Occipital lobe (tissue), 2 donors: ENCODE results near the gene SVIL. TPM values are rescaled to one million over a fixed set of nuclear protein-coding genes. Genes with fewer than 3 reads are reported as not detected.
A peak's percentile ranks its signal among the peaks of the same experiment; 100 is the strongest.
"Not testable (repeated sequence)": the region's sequence is repeated elsewhere in the genome, so short reads cannot be mapped to it uniquely, and the experiment has no call there.

Experiments
- DNase-seq: peaks from one replicate; lab custom pipeline; 2025; lab: John Stamatoyannopoulos, UW
- total RNA-seq: library from RNA; depleted of rRNA; stranded (reverse); fragments of >200 nt; gene quantifications from one replicate; pipeline ENCODE4 v1.2.3, GENCODE V29; 2014

SVIL gene
- total RNA-seq, 1 donor from 2014 or later, result 14.5 TPM

- DNase-seq, result not testable (repeated sequence)
Observed at GRCh38 chr10:29464671-29465171, 170.1 kb downstream of the SVIL start.

- no peak for DNase-seq
Observed at GRCh38 chr10:29461042-29461441, 173.7 kb downstream of the SVIL start.

GRCh38 chr10:29458190-29458589 lies 176.6 kb downstream of the SVIL start:
- DNase-seq, result not testable (repeated sequence)

- DNase-seq, result no peak
Observed at GRCh38 chr10:29455095-29455494, 179.7 kb downstream of the SVIL start.

- no peak for DNase-seq
Observed at GRCh38 chr10:29454250-29454649, 180.5 kb downstream of the SVIL start.

- no peak for DNase-seq
Observed at GRCh38 chr10:29452546-29452945, 182.2 kb downstream of the SVIL start.

GRCh38 chr10:29451946-29452345 lies 182.8 kb downstream of the SVIL start:
- no peak for DNase-seq

- DNase-seq, result no peak
Observed at GRCh38 chr10:29450405-29450804, 184.4 kb downstream of the SVIL start.

- peak; percentile 62 for DNase-seq
Observed at GRCh38 chr10:29448756-29449592, 185.8 kb downstream of the SVIL start.

GRCh38 chr10:29448125-29448524 lies 186.6 kb downstream of the SVIL start:
- DNase-seq, result no peak

GRCh38 chr10:29446327-29446726 lies 188.4 kb downstream of the SVIL start:
- DNase-seq, result no peak

- DNase-seq, result no peak
Observed at GRCh38 chr10:29443745-29444523, 190.8 kb downstream of the SVIL start.

- DNase-seq, result no peak
Observed at GRCh38 chr10:29440981-29441380, 193.8 kb downstream of the SVIL start.

GRCh38 chr10:29439005-29439404 lies 195.8 kb downstream of the SVIL start:
- not testable (repeated sequence) for DNase-seq

GRCh38 chr10:29438271-29438670 lies 196.5 kb downstream of the SVIL start:
- no peak for DNase-seq

- no peak for DNase-seq
Observed at GRCh38 chr10:29437871-29438270, 196.9 kb downstream of the SVIL start.

- no peak for DNase-seq
Observed at GRCh38 chr10:29435809-29436501, 198.8 kb downstream of the SVIL start.

- no peak for DNase-seq
Observed at GRCh38 chr10:29434111-29434510, 200.7 kb downstream of the SVIL start.

GRCh38 chr10:29431711-29432110 lies 203.1 kb downstream of the SVIL start:
- no peak for DNase-seq

- DNase-seq, result no peak
Observed at GRCh38 chr10:29430101-29430500, 204.7 kb downstream of the SVIL start.

GRCh38 chr10:29428486-29428885 lies 206.3 kb downstream of the SVIL start:
- DNase-seq, result no peak

- no peak for DNase-seq
Observed at GRCh38 chr10:29427667-29428066, 207.1 kb downstream of the SVIL start.
